IMR-90 (cell line): ENCODE results near the gene LCP1.

Experiments
- CEBPB ChIP-seq: IDR thresholded peaks from 2 replicates; pipeline ENCODE4 v1.6.1; 2012; ENCODE audit warnings: low read depth, low read length, improper control_type of control experiment
- MAZ ChIP-seq: IDR thresholded peaks from 2 replicates; pipeline ENCODE4 v1.6.1; 2012; ENCODE audit warnings: low read depth, mild to moderate bottlenecking, low read length, improper control_type of control experiment, moderate library complexity, borderline replicate concordance
- TF ChIP-seq, protein P1 (sequence below): conservative IDR thresholded peaks from 2 replicates; pipeline ENCODE4 v1.5.1; 2012; ENCODE audit warnings: mild to moderate bottlenecking, low read depth, low read length, improper control_type of control experiment
- TF ChIP-seq, protein P2 (sequence below): fragments of 150-350 bp; IDR thresholded peaks from 2 replicates; pipeline ENCODE4 v1.6.1; 2016; ENCODE audit warnings: low read depth, mild to moderate bottlenecking, low read length, moderate library complexity, borderline replicate concordance

DNA sequence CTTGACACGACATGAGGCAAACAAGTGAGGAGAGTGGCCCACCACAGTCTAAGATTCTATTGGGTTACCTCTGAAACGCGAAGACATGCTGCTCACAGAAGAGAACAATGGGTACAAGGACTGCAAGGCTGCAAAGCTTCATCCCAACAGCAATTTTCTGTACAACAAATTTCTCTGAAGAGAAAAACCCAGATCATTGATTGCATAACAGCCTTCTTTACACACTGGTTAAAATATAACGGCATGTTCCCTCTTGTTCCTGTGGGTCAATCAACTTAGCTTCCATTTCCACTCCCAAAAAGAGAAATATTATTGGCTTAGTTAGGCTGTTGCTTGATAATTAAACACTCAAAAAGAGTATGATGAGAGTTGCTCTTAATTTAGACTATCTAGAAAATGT, 77.1 kb downstream of the LCP1 start, which contains the start of gene CPB2:
- TF ChIP-seq, protein P1, sequence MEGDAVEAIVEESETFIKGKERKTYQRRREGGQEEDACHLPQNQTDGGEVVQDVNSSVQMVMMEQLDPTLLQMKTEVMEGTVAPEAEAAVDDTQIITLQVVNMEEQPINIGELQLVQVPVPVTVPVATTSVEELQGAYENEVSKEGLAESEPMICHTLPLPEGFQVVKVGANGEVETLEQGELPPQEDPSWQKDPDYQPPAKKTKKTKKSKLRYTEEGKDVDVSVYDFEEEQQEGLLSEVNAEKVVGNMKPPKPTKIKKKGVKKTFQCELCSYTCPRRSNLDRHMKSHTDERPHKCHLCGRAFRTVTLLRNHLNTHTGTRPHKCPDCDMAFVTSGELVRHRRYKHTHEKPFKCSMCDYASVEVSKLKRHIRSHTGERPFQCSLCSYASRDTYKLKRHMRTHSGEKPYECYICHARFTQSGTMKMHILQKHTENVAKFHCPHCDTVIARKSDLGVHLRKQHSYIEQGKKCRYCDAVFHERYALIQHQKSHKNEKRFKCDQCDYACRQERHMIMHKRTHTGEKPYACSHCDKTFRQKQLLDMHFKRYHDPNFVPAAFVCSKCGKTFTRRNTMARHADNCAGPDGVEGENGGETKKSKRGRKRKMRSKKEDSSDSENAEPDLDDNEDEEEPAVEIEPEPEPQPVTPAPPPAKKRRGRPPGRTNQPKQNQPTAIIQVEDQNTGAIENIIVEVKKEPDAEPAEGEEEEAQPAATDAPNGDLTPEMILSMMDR, result no peak
- TF ChIP-seq CEBPB, result no peak
- TF ChIP-seq, protein P2, sequence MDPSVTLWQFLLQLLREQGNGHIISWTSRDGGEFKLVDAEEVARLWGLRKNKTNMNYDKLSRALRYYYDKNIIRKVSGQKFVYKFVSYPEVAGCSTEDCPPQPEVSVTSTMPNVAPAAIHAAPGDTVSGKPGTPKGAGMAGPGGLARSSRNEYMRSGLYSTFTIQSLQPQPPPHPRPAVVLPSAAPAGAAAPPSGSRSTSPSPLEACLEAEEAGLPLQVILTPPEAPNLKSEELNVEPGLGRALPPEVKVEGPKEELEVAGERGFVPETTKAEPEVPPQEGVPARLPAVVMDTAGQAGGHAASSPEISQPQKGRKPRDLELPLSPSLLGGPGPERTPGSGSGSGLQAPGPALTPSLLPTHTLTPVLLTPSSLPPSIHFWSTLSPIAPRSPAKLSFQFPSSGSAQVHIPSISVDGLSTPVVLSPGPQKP, result no peak
- TF ChIP-seq MAZ, result no peak
